Measurements from ENCODE around the gene RTL1. TPM values are rescaled to one million over a fixed set of nuclear protein-coding genes. Genes with fewer than 3 reads are reported as not detected.

The RTL1 gene
- total RNA-seq, 1 donor from 2014 or later = not detected

- no peak for TF ChIP-seq CTCF (IDR thresholded peaks at IDR 0.05)
- intact Hi-C loops (cut with DNase I) = no loop called here
- H3K27me3 ChIP-seq (ENCODE audit: low read depth) = peaks cover 7% of the 10 kb centered on the region
These were observed 45.3 kb downstream of the RTL1 start for GRCh38 chr14:100857923-100858837.

GRCh38 chr14:100857233-100857922 is 46.1 kb downstream of the RTL1 start:
- intact Hi-C loops (cut with DNase I) = no loop called here
- DNase-seq (peak; percentile 30), ATAC-seq (no peak)
- no peak for TF ChIP-seq CTCF (IDR thresholded peaks at IDR 0.05)
- Histone ChIP-seq H3K27me3 (ENCODE audit: low read depth) (peaks cover 7% of the 10 kb centered on the region), H3K4me3 (no peak overlapping the region), H3K27ac (no peak overlapping the region), H3K36me3 (no peaks in the 10 kb centered on the region), H3K9me3 (no peaks in the 10 kb centered on the region), H3K4me1 (no peaks in the 10 kb centered on the region)

More at GRCh38 chr14:100857923-100858837, 45.3 kb downstream of the RTL1 start:
- H3K4me1 ChIP-seq = no peaks in the 10 kb centered on the region
- H3K27ac ChIP-seq = no peak overlapping the region
- H3K9me3 ChIP-seq = no peaks in the 10 kb centered on the region
- H3K36me3 ChIP-seq = no peaks in the 10 kb centered on the region
- ATAC-seq (no peak), DNase-seq (peak; percentile 27)
- H3K4me3 ChIP-seq = no peak overlapping the region

GRCh38 chr14:100856056-100856950 is 47.2 kb downstream of the RTL1 start:
- Histone ChIP-seq H3K27ac (no peak overlapping the region), H3K4me3 (no peak overlapping the region), H3K9me3 (no peaks in the 10 kb centered on the region), H3K27me3 (ENCODE audit: low read depth) (peaks cover 7% of the 10 kb centered on the region), H3K36me3 (no peaks in the 10 kb centered on the region), H3K4me1 (no peaks in the 10 kb centered on the region)
- intact Hi-C loops (cut with DNase I) = no loop called here
- no peak for TF ChIP-seq CTCF (IDR thresholded peaks at IDR 0.05)
- DNase-seq (peak; percentile 23), ATAC-seq (no peak)

- intact Hi-C loops (cut with DNase I) = no loop called here
- DNase-seq = peak; percentile 15
- TF ChIP-seq CTCF (IDR thresholded peaks at IDR 0.05) = no peak
- H3K36me3 ChIP-seq = no peaks in the 10 kb centered on the region
- H3K27ac ChIP-seq = no peak overlapping the region
- H3K27me3 ChIP-seq (ENCODE audit: low read depth) = peaks cover 7% of the 10 kb centered on the region
- no peak for ATAC-seq
- H3K4me1 ChIP-seq = no peaks in the 10 kb centered on the region
- H3K9me3 ChIP-seq = no peaks in the 10 kb centered on the region
- no peak overlapping the region for H3K4me3 ChIP-seq
These were observed 48.1 kb downstream of the RTL1 start for GRCh38 chr14:100855256-100855930.

Measured in lower lobe of right lung (tissue), 2 donors.